Neural progenitor cell (in vitro differentiated cells): ENCODE data around the gene HSPA9.

Experiments used
- EZH2 ChIP-seq: fragments of 200-600 bp; sonication (generic); IDR thresholded peaks from 2 replicates; pipeline ENCODE4 v1.6.1; 2017; ENCODE audit warnings: antibody characterized with exemption, mild to moderate bottlenecking, moderate library complexity
- TF ChIP-seq, protein P1 (sequence below): fragments of 200-600 bp; sonication (generic); IDR thresholded peaks from 2 replicates; pipeline ENCODE4 v1.5.1; 2017; ENCODE audit warnings: antibody characterized with exemption, mild to moderate bottlenecking

DNA sequence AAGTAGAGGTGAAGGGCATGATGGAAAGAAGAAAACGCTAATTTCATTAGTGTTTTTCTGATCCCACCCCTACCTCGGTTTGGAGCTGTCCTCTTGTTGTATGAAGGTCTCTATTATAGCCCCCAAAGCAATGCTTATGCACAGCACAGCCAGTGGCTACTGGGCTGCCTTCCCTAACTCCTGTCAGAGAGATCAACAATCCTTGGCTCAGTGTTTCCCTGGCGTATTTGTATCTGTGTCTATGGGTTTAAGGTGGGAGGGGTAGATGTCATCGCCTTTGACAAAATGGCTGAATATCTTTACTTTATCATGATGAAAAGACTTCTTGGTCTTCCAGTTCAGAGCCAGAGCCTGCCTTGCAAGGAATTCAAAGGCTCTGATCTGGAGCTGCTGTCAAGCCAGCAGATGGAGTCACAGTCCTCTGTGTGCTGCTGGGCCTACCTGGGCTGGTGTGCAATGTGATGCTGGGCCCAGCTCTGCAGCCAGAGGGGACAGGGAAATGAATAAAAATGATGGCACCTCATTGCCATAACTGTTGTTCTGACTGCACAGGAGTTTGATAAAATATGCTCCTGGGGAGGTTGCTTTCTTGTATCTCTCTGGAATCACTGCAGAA lies 20.1 kb upstream of the HSPA9 start:
- TF ChIP-seq, protein P1, sequence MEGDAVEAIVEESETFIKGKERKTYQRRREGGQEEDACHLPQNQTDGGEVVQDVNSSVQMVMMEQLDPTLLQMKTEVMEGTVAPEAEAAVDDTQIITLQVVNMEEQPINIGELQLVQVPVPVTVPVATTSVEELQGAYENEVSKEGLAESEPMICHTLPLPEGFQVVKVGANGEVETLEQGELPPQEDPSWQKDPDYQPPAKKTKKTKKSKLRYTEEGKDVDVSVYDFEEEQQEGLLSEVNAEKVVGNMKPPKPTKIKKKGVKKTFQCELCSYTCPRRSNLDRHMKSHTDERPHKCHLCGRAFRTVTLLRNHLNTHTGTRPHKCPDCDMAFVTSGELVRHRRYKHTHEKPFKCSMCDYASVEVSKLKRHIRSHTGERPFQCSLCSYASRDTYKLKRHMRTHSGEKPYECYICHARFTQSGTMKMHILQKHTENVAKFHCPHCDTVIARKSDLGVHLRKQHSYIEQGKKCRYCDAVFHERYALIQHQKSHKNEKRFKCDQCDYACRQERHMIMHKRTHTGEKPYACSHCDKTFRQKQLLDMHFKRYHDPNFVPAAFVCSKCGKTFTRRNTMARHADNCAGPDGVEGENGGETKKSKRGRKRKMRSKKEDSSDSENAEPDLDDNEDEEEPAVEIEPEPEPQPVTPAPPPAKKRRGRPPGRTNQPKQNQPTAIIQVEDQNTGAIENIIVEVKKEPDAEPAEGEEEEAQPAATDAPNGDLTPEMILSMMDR: peak; percentile 39
- no peak for TF ChIP-seq EZH2
